Measurements from ENCODE around the gene FBN1. TPM values are rescaled to one million over a fixed set of nuclear protein-coding genes. Genes with fewer than 3 reads are reported as not detected.

Gene FBN1
- total and polyA plus RNA-seq, 7 donors = 7.7 to 40.6 (median 16.4) TPM

DNA sequence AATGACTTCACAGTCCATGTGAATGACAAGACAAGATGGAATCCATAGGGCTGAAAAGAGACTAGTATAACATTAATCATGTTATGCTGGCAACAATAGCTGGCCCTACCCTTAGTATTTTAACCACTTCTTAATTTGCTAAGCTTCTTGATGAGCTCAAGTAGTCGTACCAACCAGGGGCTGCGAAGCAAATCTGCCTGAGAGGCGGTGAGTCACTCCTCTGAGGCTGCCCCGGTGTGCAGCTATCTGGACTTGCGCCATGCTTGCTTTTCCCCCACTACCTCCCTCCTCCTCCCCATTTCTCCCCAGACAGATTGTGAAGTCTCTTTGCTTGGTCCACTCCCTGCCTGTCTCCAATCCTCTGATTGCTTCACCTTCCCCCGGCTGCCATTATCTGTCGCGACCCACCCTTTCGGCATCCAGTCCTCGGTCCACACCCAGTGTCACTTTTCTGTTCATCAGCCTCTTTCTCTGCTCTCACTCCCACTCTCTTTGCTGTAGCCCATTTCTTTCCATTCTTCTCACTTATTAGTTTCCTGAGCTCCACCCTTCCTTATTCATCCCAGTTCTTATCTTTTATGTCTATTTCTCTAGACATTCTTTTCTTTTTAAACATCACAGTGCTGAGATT, 271.6 kb downstream of the FBN1 start:
- DNase-seq = peak; percentile 48 to 56

DNA sequence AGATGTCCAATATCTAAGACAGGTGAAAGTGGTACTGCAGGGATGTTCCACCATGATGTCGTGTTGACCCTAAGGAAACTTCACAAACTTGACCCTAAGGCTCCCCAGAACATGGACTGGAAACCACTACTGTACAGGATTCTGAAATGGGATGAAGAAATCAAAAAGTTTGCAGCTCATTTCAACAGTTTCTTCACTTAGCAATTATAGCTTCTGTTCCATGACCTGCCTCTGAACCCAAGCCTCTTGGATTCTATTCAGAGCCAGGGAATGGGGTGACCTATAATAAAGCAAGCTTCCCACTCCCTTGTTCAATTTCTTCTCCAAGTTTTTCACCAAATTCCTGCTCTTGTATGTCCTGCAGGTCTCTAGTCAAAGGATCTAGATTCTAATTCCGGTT, 273.5 kb downstream of the FBN1 start:
- intact Hi-C loops (cut with DNase I) = loop anchor here in 1 of 2 donors (10.0 kb wide), 1 partner anchor 413 kb away; no protein-coding TSS in a partner anchor
- Histone ChIP-seq H3K4me1 (no peaks in the 10 kb centered on the region), H3K27ac (no peak overlapping the region), H3K36me3 (ENCODE audit: insufficient read depth in 1 of 2, low read depth in 1 of 2) (no peaks in the 10 kb centered on the region), H3K4me3 (no peak overlapping the region), H3K9me3 (no peaks in the 10 kb centered on the region), H3K27me3 (ENCODE audit: insufficient read depth in 3 of 3, low read length in 2 of 3) (no peaks in the 10 kb centered on the region)
- TF ChIP-seq, protein P1, sequence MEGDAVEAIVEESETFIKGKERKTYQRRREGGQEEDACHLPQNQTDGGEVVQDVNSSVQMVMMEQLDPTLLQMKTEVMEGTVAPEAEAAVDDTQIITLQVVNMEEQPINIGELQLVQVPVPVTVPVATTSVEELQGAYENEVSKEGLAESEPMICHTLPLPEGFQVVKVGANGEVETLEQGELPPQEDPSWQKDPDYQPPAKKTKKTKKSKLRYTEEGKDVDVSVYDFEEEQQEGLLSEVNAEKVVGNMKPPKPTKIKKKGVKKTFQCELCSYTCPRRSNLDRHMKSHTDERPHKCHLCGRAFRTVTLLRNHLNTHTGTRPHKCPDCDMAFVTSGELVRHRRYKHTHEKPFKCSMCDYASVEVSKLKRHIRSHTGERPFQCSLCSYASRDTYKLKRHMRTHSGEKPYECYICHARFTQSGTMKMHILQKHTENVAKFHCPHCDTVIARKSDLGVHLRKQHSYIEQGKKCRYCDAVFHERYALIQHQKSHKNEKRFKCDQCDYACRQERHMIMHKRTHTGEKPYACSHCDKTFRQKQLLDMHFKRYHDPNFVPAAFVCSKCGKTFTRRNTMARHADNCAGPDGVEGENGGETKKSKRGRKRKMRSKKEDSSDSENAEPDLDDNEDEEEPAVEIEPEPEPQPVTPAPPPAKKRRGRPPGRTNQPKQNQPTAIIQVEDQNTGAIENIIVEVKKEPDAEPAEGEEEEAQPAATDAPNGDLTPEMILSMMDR (IDR thresholded peaks at IDR 0.05) = no peak
- DNase-seq (no peak), ATAC-seq (peak in 1 of 4 donors; percentile 27)
- 56 to 78% (median 56%) methylated on average over 2 of the region's 2 CpGs for WGBS, 3 donors

More for the DNA sequence above, 271.6 kb downstream of the FBN1 start:
- ATAC-seq = no peak
- Histone ChIP-seq H3K36me3 (ENCODE audit: insufficient read depth in 1 of 2, low read depth in 1 of 2) (no peaks in the 10 kb centered on the region), H3K9me3 (no peaks in the 10 kb centered on the region), H3K4me3 (no peak overlapping the region), H3K27me3 (ENCODE audit: insufficient read depth in 3 of 3, low read length in 2 of 3) (no peaks in the 10 kb centered on the region), H3K27ac (no peak overlapping the region), H3K4me1 (no peaks in the 10 kb centered on the region)
- intact Hi-C loops (cut with DNase I) = loop anchor here in 1 of 2 donors (10.0 kb wide), 1 partner anchor 411 kb away; no protein-coding TSS in a partner anchor
- WGBS, 3 donors = 76 to 84% (median 79%) methylated on average over 10 of the region's 10 CpGs
- TF ChIP-seq, protein P1 (IDR thresholded peaks at IDR 0.05) = no peak

DNA sequence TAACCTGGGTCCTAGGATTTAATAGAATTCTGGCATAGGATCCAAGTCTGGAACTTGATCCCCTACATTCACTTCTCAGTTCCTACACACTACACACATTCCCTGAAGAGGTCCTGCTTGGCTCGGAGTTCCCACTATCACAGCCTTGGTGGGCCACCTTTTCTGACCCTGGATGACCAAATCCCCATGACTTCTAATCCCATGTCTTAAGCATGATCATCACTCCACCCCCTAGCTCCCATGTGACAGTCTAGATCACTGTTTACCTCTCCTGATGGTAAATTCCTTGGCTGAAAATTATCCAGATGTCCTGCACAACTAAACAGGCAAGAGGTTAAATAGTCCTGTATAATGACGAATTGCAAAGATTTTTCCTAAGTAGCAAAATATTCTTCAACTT, 274.0 kb downstream of the FBN1 start:
- TF ChIP-seq, protein P1 (IDR thresholded peaks at IDR 0.05) = no peak
- no peaks in the 10 kb centered on the region for H3K9me3 ChIP-seq
- H3K4me1 ChIP-seq = no peaks in the 10 kb centered on the region
- DNase-seq (no peak), ATAC-seq (no peak)
- H3K4me3 ChIP-seq = no peak overlapping the region
- 38 to 67% (median 62%) methylated on average over 2 of the region's 2 CpGs for WGBS, 3 donors
- no peaks in the 10 kb centered on the region for H3K36me3 ChIP-seq (ENCODE audit: insufficient read depth in 1 of 2, low read depth in 1 of 2)
- no peak overlapping the region for H3K27ac ChIP-seq
- H3K27me3 ChIP-seq (ENCODE audit: insufficient read depth in 3 of 3, low read length in 2 of 3) = no peaks in the 10 kb centered on the region
- intact Hi-C loops (cut with DNase I) = loop anchor here in 1 of 2 donors (10.0 kb wide), 1 partner anchor 413 kb away; no protein-coding TSS in a partner anchor

DNA sequence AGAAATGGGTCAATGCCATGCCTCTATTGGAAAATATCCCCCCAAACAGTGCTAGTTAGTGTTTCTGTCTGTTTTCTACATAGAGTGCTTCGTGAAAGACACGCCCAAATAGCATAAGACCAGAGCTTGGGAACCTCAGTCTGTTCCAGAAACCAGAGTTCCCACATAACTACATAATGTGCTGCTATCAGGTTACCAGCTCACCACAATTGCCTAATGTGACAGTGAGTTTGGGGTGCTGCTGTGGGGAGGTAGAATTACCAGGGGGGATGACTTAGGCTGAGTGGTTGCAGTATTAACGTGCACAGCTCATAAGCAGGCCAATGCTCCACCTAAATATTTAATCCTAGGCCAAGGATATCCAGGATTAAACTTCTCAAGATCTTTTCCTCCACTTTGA, 275.0 kb downstream of the FBN1 start:
- Histone ChIP-seq H3K4me1 (no peaks in the 10 kb centered on the region), H3K36me3 (ENCODE audit: insufficient read depth in 1 of 2, low read depth in 1 of 2) (no peaks in the 10 kb centered on the region), H3K27me3 (ENCODE audit: insufficient read depth in 3 of 3, low read length in 2 of 3) (no peaks in the 10 kb centered on the region), H3K4me3 (no peak overlapping the region), H3K9me3 (no peaks in the 10 kb centered on the region), H3K27ac (no peak overlapping the region)
- ATAC-seq (no peak), DNase-seq (no peak)
- 48 to 69% (median 53%) methylated on average over 3 of the region's 3 CpGs for WGBS, 3 donors
- TF ChIP-seq, protein P1 (IDR thresholded peaks at IDR 0.05) = no peak
- intact Hi-C loops (cut with DNase I) = loop anchor here in 1 of 2 donors (10.0 kb wide), 1 partner anchor 414 kb away; no protein-coding TSS in a partner anchor
